NCI-H187 (cell line): ENCODE measurements around the gene NPHP4.
"Not testable (repeated sequence)": the region's sequence is repeated elsewhere in the genome, so short reads cannot be mapped to it uniquely, and the experiment has no call there.

Experiments used
- DNase-seq, 2 experiments: peaks; one replicate each; lab custom pipeline; 2025; lab: John Stamatoyannopoulos, UW

The NPHP4 gene

GRCh38 chr1:5911871-5912271 lies 80.4 kb downstream of the NPHP4 start:
- DNase-seq, result no peak

- DNase-seq, result no peak
These were observed 81.1 kb downstream of the NPHP4 start for GRCh38 chr1:5911157-5911556.

GRCh38 chr1:5910666-5911065 lies 81.6 kb downstream of the NPHP4 start:
- DNase-seq, result no peak

- no peak for DNase-seq
These were observed 82.0 kb downstream of the NPHP4 start for GRCh38 chr1:5910276-5910620.

GRCh38 chr1:5909576-5910275 lies 82.5 kb downstream of the NPHP4 start:
- DNase-seq, result no peak

GRCh38 chr1:5908461-5909375 lies 83.5 kb downstream of the NPHP4 start:
- no peak for DNase-seq

GRCh38 chr1:5907966-5908365 lies 84.3 kb downstream of the NPHP4 start:
- no peak for DNase-seq

- DNase-seq, result no peak
These were observed 84.8 kb downstream of the NPHP4 start for GRCh38 chr1:5907386-5907785.

GRCh38 chr1:5906966-5907365 lies 85.3 kb downstream of the NPHP4 start:
- DNase-seq, result no peak

GRCh38 chr1:5906116-5906515 lies 86.1 kb downstream of the NPHP4 start:
- no peak for DNase-seq

GRCh38 chr1:5905436-5905835 lies 86.8 kb downstream of the NPHP4 start:
- no peak for DNase-seq

GRCh38 chr1:5904551-5904950 lies 87.7 kb downstream of the NPHP4 start:
- no peak for DNase-seq

- no peak for DNase-seq
These were observed 88.5 kb downstream of the NPHP4 start for GRCh38 chr1:5903680-5904079.

- DNase-seq, result no peak
These were observed 89.2 kb downstream of the NPHP4 start for GRCh38 chr1:5903031-5903430.

- DNase-seq, result no peak
These were observed 90.4 kb downstream of the NPHP4 start for GRCh38 chr1:5901841-5902240.

GRCh38 chr1:5901150-5901549 lies 91.1 kb downstream of the NPHP4 start:
- no peak for DNase-seq

GRCh38 chr1:5898266-5898665 lies 94.0 kb downstream of the NPHP4 start:
- DNase-seq, result no peak

- DNase-seq, result no peak
These were observed 95.2 kb downstream of the NPHP4 start for GRCh38 chr1:5896706-5897660.

GRCh38 chr1:5895446-5896406 lies 96.5 kb downstream of the NPHP4 start:
- no peak for DNase-seq

GRCh38 chr1:5893699-5894278 lies 98.4 kb downstream of the NPHP4 start:
- not testable (repeated sequence) for DNase-seq

GRCh38 chr1:5892329-5892728 lies 99.9 kb downstream of the NPHP4 start:
- no peak for DNase-seq
